Stimulated activated CD8-positive, alpha-beta memory T cell treated with anti-CD3 and anti-CD28 coated beads, Interleukin-7, amount 100 ng/mL, for 24 hours (primary cell): ENCODE measurements around the gene LRRC1.

Source experiments
- DNase-seq: peaks from one replicate; pipeline ENCODE4 v3.0.0-alpha.2; 2020; ENCODE audit warnings: low read depth

The LRRC1 gene

DNA sequence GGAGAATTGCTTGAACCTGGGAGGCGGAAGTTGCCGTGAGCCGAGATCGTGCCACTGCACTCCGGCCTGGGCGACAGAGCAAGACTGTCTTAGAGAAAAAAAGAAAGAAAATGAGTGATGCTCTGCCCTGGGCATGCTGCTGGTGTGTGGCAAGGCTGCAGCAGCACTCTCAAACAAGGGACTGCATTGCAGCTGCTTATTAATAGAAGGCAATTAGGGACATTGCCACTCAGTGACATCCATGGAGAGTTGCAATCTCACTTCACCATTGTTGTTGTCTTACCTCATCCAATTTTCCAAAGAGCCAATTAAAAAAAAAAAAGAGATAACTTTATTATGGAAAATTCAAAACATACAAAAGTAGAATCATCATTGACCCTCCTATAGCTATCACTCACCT is 131.1 kb downstream of the LRRC1 start:
- DNase-seq = no peak

DNA sequence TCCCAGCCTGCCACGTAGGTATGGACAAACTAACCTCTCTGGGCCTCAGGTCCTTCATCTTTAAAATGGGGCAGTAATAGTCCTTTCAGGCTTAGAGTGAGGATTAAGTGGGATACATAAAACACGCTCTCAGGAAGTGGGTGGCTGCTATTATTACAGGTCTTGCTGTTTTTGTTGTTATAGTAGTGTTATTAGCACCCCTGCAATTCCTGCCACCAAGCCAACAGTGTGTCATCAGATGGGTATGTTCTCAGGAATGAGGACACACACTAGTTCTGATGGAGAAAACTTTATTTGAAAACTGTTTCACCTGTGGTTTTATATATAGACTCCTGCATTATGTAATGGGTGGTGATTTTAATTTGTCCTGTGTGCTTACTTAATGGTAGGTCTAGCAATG is 131.7 kb downstream of the LRRC1 start:
- no peak for DNase-seq

DNA sequence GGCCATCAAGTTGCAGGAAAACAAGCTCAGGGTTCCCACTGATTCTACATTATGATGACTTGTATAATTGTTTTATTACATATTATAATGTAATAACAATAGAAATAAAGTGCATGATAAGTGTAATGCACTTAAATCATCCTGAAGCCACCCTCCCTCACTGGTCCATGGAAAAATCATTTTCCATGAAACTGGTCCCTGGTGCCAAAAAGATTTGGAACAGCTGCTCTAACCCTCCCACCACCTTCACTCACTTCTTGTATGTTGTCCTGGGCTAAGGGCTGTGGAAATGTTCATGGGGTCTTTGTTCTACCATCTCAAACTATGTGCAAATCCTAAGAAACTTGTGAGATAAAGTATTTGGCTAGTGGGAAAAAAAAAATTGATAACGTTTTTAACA is 133.8 kb downstream of the LRRC1 start:
- no peak for DNase-seq

DNA sequence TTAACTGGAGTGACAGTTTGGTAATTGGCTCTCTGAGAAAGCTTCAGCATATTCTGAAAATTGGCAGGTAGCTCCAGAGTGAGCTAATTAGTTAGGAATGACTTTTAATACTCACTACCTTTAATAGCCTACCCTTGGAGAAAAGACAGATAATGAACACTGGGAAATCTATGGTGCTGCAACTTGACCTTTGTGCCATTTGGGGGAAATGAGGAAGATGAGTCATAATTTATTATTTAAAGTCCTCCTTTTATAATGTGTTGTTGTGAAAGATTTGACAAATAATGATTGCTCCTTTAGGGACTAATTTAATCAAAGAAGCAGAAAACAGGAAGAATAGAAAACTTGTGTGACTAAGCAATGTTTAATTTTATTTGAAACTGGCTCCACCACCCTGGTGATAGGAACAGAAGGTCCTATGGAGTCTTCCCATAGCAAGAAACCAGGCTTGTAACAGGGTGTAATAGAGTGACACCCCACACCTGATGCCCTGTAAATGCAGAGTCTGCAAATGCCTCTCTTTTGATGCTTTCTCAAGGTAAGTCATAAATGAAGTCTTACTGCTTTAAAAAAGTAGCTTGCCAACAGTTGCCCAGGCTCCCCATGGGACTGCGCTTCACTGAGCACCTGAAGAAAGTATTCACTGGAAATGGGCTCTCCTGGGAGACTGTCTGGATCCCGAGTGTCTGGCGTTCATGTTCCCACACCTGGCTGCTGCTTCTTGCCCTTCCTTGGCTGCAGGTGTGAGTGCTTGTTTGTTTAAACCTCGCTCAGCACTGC is 134.4 kb downstream of the LRRC1 start:
- no peak for DNase-seq

DNA sequence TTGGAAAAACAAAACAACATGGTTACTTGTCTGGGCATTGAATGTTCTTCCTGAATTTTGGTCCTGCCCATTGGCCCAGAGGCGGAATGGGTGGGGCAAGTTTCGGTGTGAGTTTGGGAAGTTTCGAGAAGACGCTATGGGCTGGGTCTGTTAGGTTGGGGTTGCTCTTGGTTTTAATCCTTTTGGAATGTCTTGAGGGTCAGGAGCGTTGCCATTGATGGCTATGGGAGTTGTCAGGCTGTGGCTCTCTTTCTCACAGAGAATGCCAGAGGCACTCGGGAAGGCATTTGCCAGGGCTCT is 135.0 kb downstream of the LRRC1 start:
- DNase-seq = no peak

DNA sequence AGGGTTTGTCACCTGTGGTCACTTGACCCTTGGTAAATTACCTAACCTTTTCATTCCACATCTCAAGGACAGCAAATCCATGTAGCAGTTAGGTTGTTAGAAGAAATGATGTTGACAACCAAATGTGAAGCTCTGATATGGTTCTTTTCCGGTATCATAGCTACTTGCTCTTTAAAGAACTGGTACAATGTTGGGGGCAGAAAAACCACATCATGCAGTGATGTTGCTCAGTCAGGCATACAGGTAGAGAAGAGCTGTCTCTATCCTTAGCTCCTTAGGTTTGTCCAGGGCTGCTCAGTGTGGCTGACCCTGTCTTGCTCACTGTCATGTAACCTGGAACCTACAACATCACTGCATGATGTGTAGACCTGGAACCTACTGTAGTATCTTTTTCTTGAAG is 135.5 kb downstream of the LRRC1 start:
- DNase-seq = no peak

DNA sequence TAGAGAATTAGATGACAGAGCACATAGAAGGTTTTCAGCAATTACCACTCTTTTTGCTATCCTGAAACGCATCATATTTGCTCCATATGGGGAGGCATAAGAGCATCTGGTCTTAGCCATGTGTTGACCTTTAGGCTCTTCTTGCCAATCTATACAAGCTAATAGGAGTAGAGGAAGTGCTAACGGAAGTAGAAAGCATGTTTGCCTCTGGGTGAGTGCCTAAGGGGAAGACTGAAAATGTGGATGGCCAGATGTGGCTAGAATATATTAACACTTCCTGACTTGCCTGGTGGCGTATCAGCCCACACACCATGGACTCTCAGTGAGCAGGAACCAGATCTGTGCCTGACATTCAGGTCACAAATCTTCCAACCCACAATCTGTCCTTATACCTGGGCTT is 136.3 kb downstream of the LRRC1 start:
- no peak for DNase-seq

DNA sequence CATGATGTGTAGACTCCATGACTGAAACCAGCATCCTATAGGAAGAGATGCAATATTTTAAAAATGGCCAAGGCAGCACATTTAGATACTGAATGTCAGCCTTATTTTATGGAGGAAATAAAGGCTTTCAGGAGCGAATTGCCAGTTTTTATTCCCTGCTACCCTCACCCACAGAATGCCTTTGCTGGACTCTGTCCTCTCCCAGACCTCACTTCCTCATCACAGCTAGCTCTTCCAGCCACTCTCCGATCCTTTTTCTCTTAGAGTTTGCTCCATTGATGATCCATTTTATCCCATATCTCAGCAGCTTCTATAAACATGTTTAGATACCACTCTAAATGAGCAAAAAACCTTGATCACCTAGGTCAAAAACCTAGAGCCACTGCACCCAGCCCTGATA is 137.7 kb downstream of the LRRC1 start:
- DNase-seq = no peak

DNA sequence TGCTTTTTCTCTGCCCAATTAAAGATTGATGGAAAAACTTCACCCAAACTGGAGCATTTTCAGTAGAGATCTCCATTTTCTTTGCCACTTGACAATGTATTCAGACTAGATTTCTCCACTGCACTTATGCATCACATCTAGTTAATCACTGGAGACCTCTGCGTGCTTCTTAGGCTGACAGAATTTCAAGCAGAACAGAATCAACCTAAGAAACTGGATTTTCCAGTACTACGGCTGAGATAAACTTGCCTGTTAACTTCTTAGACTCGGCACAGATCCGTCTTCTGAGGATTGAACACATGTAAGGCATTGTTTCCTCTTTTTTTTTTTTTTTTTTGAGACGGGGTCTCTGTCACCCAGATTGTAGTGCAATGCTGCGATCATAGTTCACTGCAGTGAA is 139.2 kb downstream of the LRRC1 start:
- DNase-seq = no peak

DNA sequence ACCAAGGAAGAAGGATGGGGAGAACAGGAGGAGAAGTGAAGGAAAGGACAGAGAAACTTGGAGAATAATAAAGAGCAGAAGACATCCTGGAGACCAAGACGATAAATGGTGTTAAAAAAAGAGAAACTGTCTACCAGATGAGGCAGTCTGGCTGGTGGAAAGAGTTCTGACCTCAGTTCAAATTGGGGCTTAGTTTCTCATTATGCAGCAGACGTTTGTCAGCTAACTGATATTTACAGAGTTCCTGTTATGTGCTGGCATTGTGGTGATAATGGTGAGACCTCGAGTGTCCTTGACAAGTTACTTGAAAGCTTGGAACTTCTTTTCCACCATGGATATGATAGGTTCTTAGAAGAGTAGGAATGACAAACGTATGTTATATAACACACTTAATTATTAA is 142.7 kb downstream of the LRRC1 start:
- no peak for DNase-seq

DNA sequence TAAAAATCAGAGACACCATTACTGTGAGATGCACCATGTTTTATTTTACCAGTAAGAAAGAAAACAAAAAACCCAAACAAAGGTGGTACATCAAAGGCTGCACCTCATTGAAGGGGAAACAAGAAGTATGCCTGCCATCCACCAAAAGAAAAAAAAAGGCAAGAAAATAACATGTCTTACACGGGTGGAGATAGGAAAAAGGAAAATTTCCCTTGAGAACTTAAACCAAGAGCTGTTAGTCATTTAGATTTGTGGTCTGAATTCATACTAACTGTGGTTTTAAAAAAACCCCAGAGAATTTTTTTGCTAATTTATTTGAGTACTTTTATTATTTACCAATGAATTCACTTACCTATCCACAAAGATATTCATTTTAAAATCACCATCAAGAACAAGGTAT is 144.0 kb downstream of the LRRC1 start:
- DNase-seq = no peak

DNA sequence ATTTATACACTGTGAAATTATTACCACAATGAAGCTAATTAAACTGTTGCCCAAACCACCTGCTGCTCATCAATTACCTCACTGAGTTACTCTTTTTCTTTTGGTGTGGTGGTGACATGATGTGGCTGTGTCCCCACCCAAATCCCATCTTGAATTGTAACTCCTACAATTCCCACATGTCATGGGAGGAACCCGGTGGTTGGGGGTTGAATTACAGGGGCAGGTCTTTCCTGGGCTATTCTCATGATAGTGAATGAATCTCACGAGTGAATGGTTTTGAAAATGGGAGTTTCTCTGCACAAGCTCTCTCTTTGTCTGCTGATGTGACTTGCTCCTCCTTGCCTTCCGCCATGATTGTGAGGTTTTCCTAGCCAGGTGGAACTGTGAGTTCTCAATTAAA is 145.0 kb downstream of the LRRC1 start:
- DNase-seq = no peak

DNA sequence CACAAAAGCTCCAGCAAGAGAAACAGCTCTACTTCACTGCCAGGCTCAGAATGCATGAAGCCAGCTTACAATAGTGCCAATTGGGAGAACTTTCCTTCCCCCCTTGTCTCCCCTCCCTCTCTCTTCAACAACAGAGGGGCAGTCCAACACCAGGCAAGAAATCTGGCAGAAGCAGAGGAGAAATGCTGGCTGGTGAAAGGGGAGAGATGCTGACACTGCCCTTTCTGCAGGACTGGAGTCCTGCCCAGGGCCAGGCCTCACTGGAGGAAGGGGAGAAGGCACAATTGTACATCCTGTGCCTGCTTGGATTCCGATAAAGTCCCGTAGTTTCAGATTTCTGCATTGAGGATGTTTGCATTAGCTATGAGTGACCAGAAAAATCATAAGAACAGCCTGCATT is 148.6 kb downstream of the LRRC1 start:
- DNase-seq = no peak

DNA sequence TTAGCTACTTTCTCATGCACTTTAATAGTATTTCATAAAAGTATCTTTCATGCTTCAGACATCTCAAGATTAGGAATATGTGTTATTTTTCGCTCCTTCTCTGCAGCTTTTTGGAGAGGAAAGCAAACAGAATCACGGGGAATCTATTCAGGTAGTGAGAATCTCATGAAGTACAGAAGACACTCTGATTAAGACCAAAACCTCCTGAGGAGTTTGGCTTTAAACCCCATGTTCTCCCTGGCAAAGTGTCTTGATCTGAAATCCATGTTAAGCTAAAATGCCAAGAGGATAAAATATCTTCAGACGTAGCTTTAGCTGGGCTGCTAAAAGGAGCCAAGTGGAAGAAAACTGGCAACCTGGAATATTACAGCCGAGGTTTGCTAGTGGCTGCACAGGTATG is 149.3 kb downstream of the LRRC1 start:
- no peak for DNase-seq

DNA sequence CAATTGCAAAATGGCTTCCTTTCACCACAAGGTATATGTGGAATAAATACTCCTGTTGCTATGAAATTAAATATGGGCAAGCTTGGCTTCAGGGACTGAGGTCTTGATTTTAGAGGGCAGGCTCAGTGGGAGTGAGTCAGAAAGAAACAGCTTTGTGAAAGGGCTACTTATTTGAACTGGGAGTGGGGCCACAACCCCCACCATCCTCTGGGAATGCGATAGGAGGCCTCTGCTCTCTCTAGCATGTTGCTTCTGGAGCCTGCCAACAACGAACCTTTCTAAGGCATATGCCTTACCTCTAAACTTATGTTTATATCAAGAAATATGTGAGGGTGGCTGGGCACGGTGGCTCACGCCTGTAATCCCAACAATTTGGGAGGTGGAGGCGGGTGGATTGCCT is 149.7 kb downstream of the LRRC1 start:
- DNase-seq = no peak

DNA sequence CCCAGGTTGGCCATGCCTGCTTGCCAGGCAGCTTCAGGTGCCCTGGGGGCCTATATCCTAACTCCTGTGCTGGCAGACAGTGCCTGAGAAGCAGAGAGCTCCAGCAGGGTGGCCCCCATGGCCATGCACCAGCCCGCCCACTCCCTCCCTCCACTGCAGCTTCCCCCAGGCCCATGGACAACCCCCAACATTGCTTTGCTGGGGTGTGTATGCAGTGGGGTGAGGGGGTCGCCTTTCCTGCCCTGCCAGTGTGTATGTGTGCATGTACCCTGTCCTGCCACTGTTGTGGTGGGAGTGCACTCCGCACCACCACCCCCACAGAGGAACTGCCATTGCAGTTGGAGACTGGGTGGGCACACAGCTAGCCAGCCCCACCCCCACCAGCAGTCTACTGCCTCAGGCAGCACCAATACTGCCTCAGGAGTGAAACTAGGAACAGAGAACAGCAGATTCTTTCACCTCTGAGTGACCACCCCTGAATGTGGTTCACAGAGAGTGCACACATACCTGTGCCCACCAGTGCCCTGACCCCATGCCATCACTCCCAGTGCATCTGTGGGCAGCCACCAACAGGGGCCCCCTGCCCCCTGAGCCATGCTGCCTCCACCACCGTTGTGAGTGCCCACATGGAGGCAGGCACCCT is 151.1 kb downstream of the LRRC1 start:
- no peak for DNase-seq

DNA sequence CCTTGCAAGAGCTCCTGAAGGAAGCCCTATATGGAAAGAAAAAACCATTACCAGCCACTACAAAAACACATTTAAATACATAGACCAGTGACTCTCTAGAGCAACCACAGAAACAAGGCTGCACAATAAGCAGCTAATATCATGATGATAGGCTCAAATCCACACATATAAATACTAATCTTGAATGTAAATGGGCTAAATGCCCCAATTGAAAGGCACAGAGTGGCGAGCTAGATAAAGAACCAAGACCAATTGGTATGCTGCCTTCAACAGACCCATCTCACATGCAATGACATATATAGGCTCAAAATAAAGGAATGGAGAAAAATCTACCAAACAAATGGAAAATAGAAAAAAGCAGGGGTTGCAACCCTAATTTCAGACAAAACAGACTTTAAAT is 153.0 kb downstream of the LRRC1 start:
- no peak for DNase-seq

DNA sequence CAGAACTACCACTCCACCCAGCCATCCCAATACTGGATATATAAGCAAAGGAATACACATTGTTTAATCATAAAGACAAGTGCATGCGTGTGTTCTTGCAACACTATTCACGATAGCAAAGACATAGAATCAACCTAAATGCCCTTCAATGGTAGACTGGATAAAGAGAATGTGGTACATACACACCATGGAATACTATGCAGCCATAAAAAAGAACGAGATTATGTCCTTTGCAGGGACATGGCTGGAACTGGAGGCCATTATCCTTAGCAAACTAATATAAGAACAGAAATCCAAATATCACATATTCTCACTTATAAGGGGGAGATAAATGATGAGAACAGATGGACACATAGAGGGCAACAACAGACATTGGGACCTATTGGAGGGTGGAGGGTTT is 156.6 kb downstream of the LRRC1 start:
- DNase-seq = no peak

DNA sequence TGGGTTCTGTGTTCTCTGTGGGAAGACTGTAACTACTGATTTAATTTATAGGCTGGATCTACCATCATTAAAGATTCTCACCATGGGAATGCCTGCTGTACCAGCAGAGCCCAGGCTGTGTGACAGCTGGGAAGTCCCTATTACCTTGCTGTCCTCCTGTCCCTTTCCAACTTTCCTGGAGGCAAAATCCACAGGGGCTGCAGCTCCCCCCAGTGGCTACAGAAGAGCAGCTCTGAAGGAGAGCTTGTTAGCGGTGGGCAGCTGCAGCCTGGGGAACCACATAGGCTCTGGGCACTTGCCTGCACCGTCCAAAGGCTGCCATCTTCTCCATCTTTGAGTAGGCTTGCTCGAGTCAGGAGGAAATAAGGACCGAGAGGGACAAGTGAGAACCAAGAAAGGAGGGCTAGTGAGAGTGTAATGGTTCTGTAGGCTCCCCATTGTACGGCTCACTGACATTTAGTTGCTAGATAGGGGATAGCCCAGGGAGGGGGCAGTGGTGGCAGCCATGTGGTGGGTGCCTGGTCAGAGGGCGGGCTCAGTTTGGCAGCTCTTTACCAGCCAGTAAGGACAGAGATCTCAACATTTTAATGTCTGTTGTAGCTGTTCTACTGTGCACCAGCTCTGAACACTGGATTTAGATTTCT is 161.4 kb downstream of the LRRC1 start:
- DNase-seq = no peak

DNA sequence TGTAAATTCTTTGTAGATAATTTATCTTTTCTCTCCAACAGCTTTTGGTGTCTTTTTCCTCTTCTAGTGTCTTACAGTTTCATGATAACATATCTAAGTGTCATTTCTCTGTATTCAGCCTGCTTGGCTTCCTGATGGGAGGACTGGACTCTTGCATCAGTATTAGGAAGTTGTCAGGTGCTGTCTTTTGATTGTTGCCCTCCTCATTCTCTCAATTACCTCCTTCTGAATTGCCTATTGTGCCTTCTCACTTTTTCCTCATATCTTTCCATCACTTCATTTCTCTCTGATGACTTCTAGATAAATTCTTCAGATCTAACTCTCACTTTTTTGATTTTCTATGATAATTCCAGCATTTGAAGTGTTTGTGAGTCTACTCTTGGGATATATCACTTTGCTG is 162.0 kb downstream of the LRRC1 start:
- DNase-seq = no peak

DNA sequence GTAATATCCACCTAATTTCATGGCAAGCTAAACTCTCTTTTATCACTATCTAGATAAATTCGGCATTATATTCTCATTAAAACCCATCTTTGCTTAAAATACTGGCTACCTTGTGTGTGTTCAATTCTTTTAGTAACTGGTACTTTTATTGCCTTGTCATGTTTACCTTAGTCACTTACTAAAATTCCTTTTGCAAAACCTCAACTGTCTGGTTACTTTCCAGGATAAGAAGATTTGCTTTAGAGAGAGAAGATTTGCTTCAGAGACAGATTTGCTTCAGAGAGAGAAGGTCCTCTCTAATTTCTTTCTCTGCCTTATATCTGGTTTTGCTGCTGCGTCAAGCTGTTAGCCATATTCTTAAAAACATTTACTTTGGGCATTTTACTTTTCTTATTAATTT is 164.9 kb downstream of the LRRC1 start:
- DNase-seq = no peak

DNA sequence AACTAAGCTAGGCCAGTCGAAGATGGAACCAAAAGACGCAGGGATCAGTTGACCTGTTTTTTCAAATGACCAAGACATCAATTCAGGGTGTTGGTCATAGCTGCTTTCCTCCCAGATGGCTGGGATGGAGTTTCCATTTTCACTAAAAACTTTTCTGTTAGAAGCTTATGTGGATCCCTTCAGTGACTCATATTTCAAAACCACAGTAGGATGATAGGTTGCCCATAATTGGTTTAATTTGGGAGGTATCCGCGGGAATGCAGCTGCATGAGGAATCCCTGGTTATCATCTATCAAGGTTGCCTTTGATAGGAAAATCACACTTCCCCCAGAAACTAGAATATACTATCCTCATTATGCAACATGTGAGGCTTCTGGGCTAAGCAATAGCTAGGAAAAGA is 165.5 kb downstream of the LRRC1 start:
- no peak for DNase-seq

DNA sequence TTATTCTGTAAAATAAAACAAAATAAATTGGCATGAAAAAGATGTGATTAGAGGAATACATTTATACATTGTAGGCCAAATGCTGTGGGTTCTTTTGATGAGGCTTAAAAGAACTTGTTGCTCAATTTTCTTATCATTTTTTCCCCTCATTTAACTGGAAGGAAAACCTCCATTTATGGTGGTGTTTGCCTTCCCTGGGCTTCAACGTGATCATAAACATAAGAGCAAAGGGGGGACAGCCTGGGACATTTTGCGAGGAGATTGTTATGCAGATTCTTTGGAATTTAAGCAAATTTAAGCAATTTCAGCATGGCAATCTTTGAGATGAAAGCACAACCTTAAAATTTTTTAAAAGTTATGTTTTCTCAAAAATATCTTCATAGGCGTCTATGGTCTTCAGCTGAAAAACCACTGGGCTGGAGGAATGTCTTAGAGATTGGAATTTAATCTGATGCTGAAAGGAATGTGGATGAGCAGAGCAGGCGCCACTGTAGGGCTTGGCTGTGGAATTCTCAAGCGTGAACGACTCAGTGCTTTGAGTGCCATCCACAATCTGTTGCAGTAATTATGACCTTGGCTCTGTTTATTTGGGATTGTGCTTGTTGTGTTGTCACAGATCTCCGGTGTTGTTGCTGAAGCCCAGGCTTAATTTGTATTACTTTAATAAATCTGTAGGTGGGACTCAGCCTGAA is 167.0 kb downstream of the LRRC1 start:
- no peak for DNase-seq
